GM19395 (cell line): ENCODE measurements around the gene SCRG1.

ENCODE experiments used
- ATAC-seq: cut with Tn5 transposase; IDR thresholded peaks from one replicate; pipeline ENCODE4 v1.9.1; 2021; ENCODE audit warnings: mild to moderate bottlenecking, moderate library complexity; ENCODE audit not compliant: unreplicated experiment

Gene SCRG1

GRCh38 chr4:173411106-173411693, 12.3 kb upstream of the SCRG1 start:
- ATAC-seq, result no peak

- ATAC-seq, result no peak
These were observed 11.2 kb upstream of the SCRG1 start for GRCh38 chr4:173410079-173410478.

GRCh38 chr4:173405840-173406606, 7.1 kb upstream of the SCRG1 start:
- peak; percentile 76 for ATAC-seq

GRCh38 chr4:173404296-173404865, 5.5 kb upstream of the SCRG1 start:
- ATAC-seq, result no peak

- no peak for ATAC-seq
These were observed 4.1 kb upstream of the SCRG1 start for GRCh38 chr4:173403051-173403450.

GRCh38 chr4:173401063-173401462, 2.1 kb upstream of the SCRG1 start:
- no peak for ATAC-seq

GRCh38 chr4:173398220-173398619, 696 bp downstream of the SCRG1 start:
- ATAC-seq, result no peak

- no peak for ATAC-seq
These were observed 1.3 kb downstream of the SCRG1 start for GRCh38 chr4:173397604-173398003.

GRCh38 chr4:173391701-173392100, 7.2 kb downstream of the SCRG1 start:
- no peak for ATAC-seq

GRCh38 chr4:173386751-173387150, 12.2 kb downstream of the SCRG1 start:
- no peak for ATAC-seq

GRCh38 chr4:173382349-173382748, 16.6 kb downstream of the SCRG1 start:
- no peak for ATAC-seq

- no peak for ATAC-seq
These were observed 17.3 kb downstream of the SCRG1 start for GRCh38 chr4:173381610-173382009.

GRCh38 chr4:173380987-173381386, 17.9 kb downstream of the SCRG1 start:
- ATAC-seq, result peak; percentile 66

GRCh38 chr4:173379929-173380328, 19.0 kb downstream of the SCRG1 start:
- ATAC-seq, result no peak

GRCh38 chr4:173374588-173374987, 24.3 kb downstream of the SCRG1 start:
- no peak for ATAC-seq

GRCh38 chr4:173371292-173372192, 27.4 kb downstream of the SCRG1 start:
- ATAC-seq, result peak; percentile 21

GRCh38 chr4:173370477-173371291, 28.2 kb downstream of the SCRG1 start, which contains the start of gene SAP30:
Gene SAP30 (plus strand): TSS chr4:173370954. CDS start chr4:173371183, 229 bp downstream.
- peak; percentile 65 for ATAC-seq

- peak; percentile 8 for ATAC-seq
These were observed 28.8 kb downstream of the SCRG1 start for GRCh38 chr4:173370130-173370476.

GRCh38 chr4:173367946-173368345, 31.0 kb downstream of the SCRG1 start:
- ATAC-seq, result no peak

GRCh38 chr4:173367285-173367684, 31.6 kb downstream of the SCRG1 start:
- peak; percentile 23 for ATAC-seq
